ENCODE results near the gene RNF126.
"Not testable (repeated sequence)": the region's sequence is repeated elsewhere in the genome, so short reads cannot be mapped to it uniquely, and the experiment has no call there.

Gene RNF126

GRCh38 chr19:629961-630714 is 32.9 kb downstream of the RNF126 start:
- DNase-seq (ENCODE audit: low read depth in 2 of 2): no peak

DNA sequence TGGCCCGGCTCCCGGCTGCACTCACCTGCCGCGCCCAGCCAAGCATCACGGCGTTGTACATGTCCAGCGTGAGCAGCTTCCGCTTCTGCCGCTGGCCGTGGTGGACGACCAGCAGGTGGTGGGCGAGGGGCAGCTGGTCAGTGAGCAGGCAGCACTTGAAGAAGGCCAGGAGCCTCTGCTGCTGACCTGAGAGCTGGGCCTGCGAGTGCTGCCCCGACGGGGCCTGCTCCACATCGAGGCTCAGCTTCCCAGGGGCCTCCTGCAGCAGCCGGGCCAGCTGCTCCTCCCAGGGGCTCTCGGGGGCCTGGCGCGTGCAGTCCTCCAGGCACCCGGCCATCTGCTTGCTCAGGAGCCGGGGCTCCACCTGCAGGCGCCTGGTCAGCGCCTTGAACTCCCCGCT is 33.5 kb downstream of the RNF126 start:
- not testable (repeated sequence) for DNase-seq (ENCODE audit: low read depth in 2 of 2)

GRCh38 chr19:628168-628567 is 34.8 kb downstream of the RNF126 start:
- DNase-seq (ENCODE audit: low read depth in 2 of 2): no peak

DNA sequence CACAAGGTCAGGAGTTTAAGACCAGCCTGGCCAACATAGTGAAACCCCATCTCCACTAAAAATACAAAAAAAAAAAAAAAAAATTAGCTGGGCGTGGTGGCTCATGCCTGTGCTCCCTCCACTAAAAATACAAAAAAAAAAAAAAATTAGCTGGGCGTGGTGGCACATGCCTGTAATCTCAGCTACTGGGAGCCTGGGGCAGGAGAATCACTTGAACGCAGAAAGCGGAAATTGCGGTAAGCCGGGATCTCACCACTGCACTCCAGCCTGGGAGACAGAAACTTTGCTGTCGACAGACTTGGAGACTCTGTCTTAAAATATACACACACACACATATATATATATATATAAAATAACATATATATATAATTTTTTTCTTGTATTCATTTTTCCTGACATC is 36.4 kb downstream of the RNF126 start:
- DNase-seq (ENCODE audit: low read depth in 2 of 2): not testable (repeated sequence)

- DNase-seq (ENCODE audit: low read depth in 2 of 2): no peak
Observed at GRCh38 chr19:625257-625656, 37.8 kb downstream of the RNF126 start.

DNA sequence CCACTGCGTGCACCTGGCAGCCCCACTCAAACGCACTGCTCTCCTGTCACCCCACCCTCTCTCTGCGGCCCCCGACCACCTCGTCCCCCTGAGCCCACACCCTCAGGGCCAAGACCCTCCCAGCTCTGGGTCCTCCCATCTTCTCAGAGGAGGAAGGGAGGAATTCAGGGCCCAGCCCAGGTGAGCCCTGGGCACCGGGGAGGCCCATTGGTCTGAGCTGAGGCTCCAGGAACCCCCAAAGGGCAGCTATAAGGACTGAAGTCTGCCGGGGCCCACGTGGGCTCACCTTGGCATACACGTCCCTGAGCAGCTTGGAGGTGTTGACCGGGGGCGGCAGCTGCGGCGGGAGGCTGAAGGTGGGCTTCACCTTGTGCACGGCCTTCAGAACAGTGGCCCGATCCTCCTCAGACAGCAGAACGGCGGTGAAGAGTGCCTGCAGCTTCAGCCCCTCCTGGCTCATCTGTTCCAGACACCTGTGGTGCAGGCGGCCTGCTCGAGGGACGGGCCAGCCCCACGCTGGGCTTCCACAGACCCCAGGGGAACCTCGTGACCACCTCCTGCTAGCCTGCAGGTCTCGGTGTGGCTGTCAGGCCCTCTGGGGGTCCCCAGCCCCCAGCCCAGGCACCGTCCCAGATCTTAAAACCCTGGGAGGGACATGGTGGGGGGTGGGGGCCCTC is 38.4 kb downstream of the RNF126 start:
- DNase-seq (ENCODE audit: low read depth in 2 of 2): no peak

GRCh38 chr19:623974-624373 is 39.0 kb downstream of the RNF126 start:
- DNase-seq (ENCODE audit: low read depth in 2 of 2): peak; percentile 49 to 56

DNA sequence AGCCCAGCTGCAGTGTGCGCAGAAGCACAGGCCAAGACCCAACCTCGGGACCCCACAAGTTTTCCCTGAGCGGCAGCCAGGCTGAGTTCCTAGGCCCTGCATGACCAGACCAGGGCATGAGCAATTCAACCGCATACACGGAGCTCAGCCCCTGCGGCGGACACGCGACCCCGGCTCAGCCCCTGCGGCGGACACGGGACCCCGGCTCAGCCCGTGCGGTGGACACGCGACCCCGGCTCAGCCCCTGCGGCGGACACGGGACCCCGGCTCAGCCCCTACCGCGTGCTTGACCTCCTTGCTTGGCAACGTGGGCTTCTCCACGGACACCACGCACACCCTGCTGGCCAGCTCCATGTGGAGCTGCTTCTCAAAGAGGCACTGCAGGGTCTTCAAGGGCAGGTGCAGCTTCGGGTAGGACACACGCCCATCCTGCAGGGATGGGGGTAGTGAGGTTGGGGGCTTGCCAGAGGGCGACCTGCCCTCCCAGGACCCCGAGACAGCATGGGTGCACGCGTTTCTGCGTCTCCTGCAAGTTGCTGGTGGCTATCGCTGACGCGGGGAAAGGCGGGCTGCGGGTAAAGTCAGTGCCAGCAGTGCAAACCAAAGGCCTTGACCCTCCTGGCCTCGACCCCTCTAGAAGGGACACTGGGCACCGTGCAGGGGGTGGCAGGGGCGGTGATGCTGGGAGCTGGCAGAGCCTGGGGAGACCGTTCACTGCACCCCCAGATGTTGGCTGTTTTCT is 39.7 kb downstream of the RNF126 start:
- DNase-seq (ENCODE audit: low read depth in 2 of 2): no peak

DNA sequence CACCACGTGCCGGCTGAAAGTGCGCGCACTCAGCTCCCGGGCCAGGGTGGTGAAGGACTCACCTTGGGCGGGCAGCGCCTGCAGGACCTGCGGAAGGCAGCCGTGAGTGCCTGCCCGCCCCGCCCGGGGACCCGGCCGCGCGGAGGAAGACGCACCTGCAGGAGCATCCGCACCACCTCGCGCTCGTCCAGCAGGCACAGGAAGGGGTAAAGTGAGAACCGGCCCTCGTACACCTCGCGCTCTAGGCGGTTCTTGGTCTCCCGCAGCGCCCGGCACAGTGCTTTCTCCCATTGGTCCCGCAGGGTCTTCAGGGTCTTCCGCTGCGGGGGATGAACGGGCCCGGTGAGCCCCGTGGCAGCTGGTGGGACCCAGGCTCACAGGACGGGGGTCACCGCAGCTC is 40.3 kb downstream of the RNF126 start:
- DNase-seq (ENCODE audit: low read depth in 2 of 2): no peak

DNA sequence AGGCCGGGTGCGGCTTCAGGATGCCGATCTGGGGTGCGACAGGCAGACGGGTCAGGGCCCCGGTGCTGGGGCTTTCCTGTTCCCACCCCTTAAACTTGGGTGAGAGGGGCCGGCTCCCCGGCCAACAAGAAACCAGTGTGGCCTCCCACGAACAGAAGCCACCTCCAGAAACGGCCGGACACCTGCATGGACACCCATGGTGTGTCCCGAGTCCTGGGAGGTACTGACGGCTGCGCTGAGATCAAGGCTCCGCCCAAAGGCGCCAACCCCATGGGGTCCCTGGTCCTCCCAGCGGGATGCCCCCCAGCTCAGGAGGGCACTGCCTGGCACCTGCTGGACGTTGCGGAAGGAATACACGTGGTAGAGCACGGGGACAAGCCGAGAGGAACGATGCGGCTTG is 41.2 kb downstream of the RNF126 start:
- DNase-seq (ENCODE audit: low read depth in 2 of 2): no peak

- DNase-seq (ENCODE audit: low read depth in 2 of 2): not testable (repeated sequence)
Observed at GRCh38 chr19:621191-621590, 41.8 kb downstream of the RNF126 start.

DNA sequence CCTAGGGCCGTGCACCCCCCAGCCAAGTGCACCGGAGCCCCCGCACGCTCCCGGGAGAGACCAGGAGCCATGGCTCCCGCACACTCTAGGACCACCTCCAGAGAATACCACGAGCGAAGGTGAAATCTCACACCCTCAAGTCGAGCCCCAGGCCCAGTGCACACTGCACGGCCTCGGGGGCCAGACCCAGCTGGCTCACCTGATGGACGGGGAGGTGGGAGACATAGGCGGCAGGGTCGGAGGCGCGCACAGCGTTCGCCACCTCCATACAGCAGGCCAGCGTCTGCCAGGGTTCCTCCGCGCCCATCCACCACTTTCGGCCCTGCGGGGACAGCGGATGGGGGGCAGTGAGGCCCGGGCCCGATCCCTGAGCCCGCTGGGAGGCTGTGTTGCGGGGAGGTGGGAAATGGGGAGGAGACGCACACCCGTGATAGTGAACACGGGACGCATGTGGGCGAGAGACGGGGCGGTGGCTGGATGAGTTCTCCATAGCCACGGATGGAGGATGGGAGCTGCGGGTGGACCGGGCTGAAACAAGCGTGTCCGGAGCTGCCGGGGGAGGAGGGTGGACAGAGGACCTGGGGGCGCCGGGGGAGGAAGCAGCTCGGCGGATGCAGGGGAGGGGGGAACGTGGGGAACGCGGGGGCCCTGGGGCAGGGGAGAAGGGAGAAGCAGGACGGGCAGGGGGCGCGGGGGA is 42.7 kb downstream of the RNF126 start:
- DNase-seq (ENCODE audit: low read depth in 2 of 2): no peak

GRCh38 chr19:619286-620002 is 43.6 kb downstream of the RNF126 start:
- DNase-seq (ENCODE audit: low read depth in 2 of 2): no peak

- no peak for DNase-seq (ENCODE audit: low read depth in 2 of 2)
Observed at GRCh38 chr19:618674-619285, 44.2 kb downstream of the RNF126 start.

DNA sequence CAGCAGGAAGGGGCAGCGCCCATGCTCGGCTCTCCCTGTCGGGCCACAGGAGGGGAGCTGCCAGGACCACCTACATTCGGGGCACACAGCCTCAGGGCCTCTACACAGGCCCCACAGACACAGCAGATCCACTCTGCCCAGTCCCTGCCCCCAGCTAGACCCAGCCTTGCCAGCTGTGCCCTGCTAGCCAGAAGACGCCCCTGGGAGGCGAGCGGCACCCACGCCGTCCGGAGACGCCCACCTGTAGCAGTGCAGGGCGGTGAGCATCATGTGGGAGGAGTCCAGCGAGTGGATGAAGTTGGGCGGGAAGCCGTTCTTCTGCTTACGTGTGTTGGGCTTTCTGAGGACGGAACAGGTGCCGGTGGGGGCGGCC is 44.8 kb downstream of the RNF126 start:
- DNase-seq (ENCODE audit: low read depth in 2 of 2): no peak

GRCh38 chr19:617551-618246 is 45.3 kb downstream of the RNF126 start:
- DNase-seq (ENCODE audit: low read depth in 2 of 2): no peak

- DNase-seq (ENCODE audit: low read depth in 2 of 2): no peak
Observed at GRCh38 chr19:616747-617526, 46.1 kb downstream of the RNF126 start.

GRCh38 chr19:616062-616700 is 46.8 kb downstream of the RNF126 start:
- no peak for DNase-seq (ENCODE audit: low read depth in 2 of 2)

DNA sequence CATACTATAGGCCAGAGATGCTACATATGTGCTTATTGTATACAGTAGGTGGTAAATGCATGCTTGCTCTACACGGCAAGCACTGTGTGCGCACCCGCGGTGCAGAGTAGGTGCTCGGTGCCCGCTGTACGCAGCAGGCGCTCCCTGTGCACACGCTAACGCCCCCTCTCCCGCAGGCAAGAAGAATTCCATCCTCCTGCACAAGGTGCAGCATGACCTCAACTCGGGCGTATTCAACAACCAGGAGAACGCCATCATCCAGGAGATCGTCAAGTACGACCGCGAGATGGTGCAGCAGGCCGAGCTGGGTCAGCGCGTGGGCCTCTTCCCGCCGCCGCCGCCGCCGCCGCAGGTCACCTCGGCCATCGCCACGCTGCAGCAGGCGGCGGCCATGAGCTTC is 47.4 kb downstream of the RNF126 start:
- DNase-seq (ENCODE audit: low read depth in 2 of 2): no peak

Measured in fibroblast of skin of left quadriceps (primary cell).